GM12891 (cell line): Measurements from ENCODE around the gene SMYD3.

ENCODE experiments used
- POLR2A ChIP-seq: IDR thresholded peaks from 2 replicates; pipeline ENCODE4 v1.6.1; 2011; ENCODE audit warnings: low read depth, low read length, control low read depth
- POLR2AphosphoS5 ChIP-seq: IDR thresholded peaks from 2 replicates; pipeline ENCODE4 v1.6.1; 2011; ENCODE audit warnings: low read depth, low read length, control low read depth
- TAF1 ChIP-seq: IDR thresholded peaks from 2 replicates; pipeline ENCODE4 v1.6.1; 2011; ENCODE audit warnings: low read depth, low read length, control low read depth

GRCh38 chr1:245760301-245760700 lies 746.8 kb downstream of the SMYD3 start:
- TF ChIP-seq POLR2A (no peak), TAF1 (no peak), POLR2AphosphoS5 (no peak)
